BE2C (cell line): ENCODE data around the gene PSMD3. TPM values are rescaled to one million over a fixed set of nuclear protein-coding genes. Genes with fewer than 3 reads are reported as not detected.

Source experiments
- DNase-seq: peaks from one replicate; pipeline ENCODE4 v3.0.0-alpha.2; 2020
- H3K27me3 ChIP-seq: fragments of 250-450 bp; sonication (Bioruptor Pico); 2 replicates; pipeline ENCODE4 v1.5.1; 2020; ENCODE audit warnings: mild to moderate bottlenecking
- H3K36me3 ChIP-seq: fragments of 250-450 bp; sonication (Bioruptor Pico); 2 replicates; pipeline ENCODE4 v1.5.1; 2020; ENCODE audit warnings: mild to moderate bottlenecking
- H3K4me1 ChIP-seq: fragments of 250-450 bp; sonication (Bioruptor Pico); 2 replicates; pipeline ENCODE4 v1.5.1; 2020
- H3K4me3 ChIP-seq: 2 replicates; pipeline ENCODE4 v1.5.1; 2011; ENCODE audit warnings: low read depth, low read length
- H3K9me3 ChIP-seq: fragments of 250-450 bp; sonication (Bioruptor Pico); 2 replicates; pipeline ENCODE4 v1.5.1; 2020
- polyA plus RNA-seq: library from polyadenylated mRNA; unstranded; fragments of >200 nt; gene quantifications from one replicate; pipeline ENCODE4 v1.2.1, GENCODE V29; 2012; ENCODE audit warnings: low read depth, missing spikeins; ENCODE audit not compliant: insufficient read length, insufficient read depth
- TF ChIP-seq, protein P1 (sequence below): IDR thresholded peaks from 2 replicates; pipeline ENCODE4 v1.5.1; 2012; ENCODE audit warnings: mild to moderate bottlenecking, low read depth, low read length

The PSMD3 gene
- 357 TPM for polyA plus RNA-seq

DNA sequence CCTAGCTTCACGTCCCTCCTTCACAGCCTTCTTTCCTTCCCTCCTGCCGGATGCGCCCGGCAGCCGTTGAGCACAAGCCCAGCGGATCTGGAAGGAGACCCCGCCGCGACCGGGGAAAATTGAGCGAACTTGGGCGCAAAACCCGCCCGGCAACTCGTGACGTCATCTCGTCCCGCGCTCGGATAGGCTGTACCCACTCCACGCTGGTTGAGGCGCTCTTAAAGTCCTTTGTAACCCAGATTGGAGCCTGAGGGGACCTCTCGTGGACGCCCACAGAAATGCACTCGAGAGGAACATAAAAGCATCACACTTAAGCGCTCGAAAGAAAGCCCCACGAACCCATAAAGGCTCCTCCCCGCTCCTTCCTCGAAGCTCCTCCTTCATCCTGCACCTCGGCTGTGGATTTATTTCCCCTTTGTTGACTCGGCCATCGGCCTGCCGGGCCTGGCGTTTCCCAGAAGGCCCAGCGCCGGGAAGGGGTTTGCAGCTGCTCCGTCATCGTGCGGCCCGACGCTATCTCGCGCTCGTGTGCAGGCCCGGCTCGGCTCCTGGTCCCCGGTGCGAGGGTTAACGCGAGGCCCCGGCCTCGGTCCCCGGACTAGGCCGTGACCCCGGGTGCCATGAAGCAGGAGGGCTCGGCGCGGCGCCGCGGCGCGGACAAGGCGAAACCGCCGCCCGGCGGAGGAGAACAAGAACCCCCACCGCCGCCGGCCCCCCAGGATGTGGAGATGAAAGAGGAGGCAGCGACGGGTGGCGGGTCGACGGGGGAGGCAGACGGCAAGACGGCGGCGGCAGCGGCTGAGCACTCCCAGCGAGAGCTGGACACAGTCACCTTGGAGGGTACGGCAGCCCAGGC is at the start of gene PSMD3:
PSMD3 (plus strand) TSS at position 457 of the 856 bp plus-strand sequence; CDS start at position 621, 164 bp downstream.
- peaks cover 28% of the 10 kb centered on the region for H3K36me3 ChIP-seq
- peak; percentile 98 for DNase-seq
- H3K27me3 ChIP-seq = peaks cover 6% of the 10 kb centered on the region
- H3K4me1 ChIP-seq = no peaks in the 10 kb centered on the region
- no peaks in the 10 kb centered on the region for H3K9me3 ChIP-seq
- H3K4me3 ChIP-seq = peak within 1 kb of the TSS; percentile 100
- TF ChIP-seq, protein P1, sequence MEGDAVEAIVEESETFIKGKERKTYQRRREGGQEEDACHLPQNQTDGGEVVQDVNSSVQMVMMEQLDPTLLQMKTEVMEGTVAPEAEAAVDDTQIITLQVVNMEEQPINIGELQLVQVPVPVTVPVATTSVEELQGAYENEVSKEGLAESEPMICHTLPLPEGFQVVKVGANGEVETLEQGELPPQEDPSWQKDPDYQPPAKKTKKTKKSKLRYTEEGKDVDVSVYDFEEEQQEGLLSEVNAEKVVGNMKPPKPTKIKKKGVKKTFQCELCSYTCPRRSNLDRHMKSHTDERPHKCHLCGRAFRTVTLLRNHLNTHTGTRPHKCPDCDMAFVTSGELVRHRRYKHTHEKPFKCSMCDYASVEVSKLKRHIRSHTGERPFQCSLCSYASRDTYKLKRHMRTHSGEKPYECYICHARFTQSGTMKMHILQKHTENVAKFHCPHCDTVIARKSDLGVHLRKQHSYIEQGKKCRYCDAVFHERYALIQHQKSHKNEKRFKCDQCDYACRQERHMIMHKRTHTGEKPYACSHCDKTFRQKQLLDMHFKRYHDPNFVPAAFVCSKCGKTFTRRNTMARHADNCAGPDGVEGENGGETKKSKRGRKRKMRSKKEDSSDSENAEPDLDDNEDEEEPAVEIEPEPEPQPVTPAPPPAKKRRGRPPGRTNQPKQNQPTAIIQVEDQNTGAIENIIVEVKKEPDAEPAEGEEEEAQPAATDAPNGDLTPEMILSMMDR = peak; percentile 79

DNA sequence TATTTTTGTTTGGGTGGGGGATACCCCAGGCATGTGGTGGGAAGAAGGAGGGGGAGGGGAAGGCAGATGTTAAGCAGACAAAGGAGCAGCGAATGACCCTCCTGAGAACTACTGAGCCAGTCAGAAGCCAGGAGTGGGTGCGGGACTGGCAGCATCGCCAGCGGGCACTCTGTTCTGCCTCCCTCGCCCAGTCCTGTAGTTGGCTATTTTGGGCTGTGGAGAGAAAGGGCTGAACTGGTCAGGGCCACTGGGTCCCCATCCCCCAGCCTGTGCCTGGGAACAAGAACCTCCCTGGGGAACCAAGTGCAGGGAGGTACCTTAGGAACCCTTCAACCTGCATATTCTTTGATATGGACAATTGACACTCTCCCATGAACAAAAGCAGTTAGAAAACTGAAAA is 46.7 kb upstream of the PSMD3 start:
- TF ChIP-seq, protein P1 = no peak
- Histone ChIP-seq H3K36me3 (no peaks in the 10 kb centered on the region), H3K4me1 (no peaks in the 10 kb centered on the region), H3K9me3 (no peaks in the 10 kb centered on the region), H3K4me3 (no peak overlapping the region), H3K27me3 (no peaks in the 10 kb centered on the region)
- no peak for DNase-seq

DNA sequence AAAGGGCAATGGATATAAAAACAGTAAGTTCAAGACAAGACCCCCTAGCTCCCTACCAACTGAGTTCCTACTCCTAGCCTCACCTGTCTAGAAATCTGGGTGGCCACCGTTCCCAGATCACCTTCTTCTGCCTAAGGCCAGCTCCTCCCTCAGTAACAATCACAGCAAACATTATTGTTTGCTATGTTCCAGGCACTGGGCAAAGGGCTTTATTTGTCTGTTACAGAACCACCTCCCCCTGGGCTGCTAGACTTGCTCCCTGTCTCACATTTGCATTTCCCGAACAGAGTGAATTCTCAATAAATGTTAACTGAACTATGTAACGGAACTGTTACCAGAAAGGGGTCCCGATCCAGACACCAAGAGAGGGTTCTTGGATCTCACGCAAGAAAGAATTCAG is 46.3 kb upstream of the PSMD3 start:
- DNase-seq = no peak
- Histone ChIP-seq H3K4me1 (no peaks in the 10 kb centered on the region), H3K36me3 (no peaks in the 10 kb centered on the region), H3K9me3 (no peaks in the 10 kb centered on the region), H3K4me3 (no peak overlapping the region), H3K27me3 (no peaks in the 10 kb centered on the region)
- TF ChIP-seq, protein P1 = no peak

DNA sequence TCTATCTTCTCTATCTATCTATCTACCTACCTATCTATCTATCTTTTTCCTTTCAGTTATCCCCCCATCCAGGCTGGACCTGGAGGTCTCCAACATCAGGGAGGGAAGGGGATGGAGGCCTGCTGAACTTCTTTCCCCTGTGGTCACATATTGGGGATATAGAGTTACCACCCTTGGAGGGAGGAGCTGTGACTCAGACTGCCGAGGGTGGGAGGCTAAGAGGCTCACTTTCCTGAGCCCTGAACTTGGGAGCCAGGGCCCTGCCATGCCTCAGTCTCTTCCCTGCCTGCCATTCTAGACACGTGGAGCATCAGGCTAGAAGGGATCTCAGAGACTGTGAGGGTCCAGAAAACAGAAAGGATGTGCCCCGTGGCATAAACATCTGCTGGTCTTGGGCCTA is 44.7 kb upstream of the PSMD3 start:
- Histone ChIP-seq H3K36me3 (no peaks in the 10 kb centered on the region), H3K4me1 (peaks cover 4% of the 10 kb centered on the region), H3K9me3 (no peaks in the 10 kb centered on the region), H3K27me3 (no peaks in the 10 kb centered on the region), H3K4me3 (no peak overlapping the region)
- no peak for DNase-seq
- TF ChIP-seq, protein P1 = no peak

DNA sequence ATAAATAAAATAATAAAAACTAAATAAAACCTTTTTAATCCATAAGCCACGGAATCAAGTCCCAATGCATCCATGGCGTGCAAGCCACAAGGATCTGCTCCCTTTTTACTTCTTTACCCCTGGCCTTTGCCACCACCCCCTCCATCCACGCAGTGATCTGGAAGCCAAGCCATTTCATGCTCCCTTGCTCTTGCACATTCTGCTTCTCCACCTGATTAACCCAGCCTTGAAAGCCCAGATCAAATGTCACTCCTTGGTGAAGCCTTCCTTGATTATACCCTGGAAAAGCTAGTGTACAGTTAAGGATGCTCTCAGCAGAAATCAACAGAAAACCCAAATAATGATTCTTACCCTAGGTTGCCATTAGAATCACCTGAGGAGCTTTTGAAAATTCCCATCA is 43.2 kb upstream of the PSMD3 start:
- Histone ChIP-seq H3K9me3 (no peaks in the 10 kb centered on the region), H3K27me3 (no peaks in the 10 kb centered on the region), H3K36me3 (no peaks in the 10 kb centered on the region), H3K4me3 (no peak overlapping the region), H3K4me1 (peaks cover 4% of the 10 kb centered on the region)
- TF ChIP-seq, protein P1 = no peak
- DNase-seq = no peak
